Endothelial cell (in vitro differentiated cells): ENCODE results near the gene C10orf71. TPM values are rescaled to one million over a fixed set of nuclear protein-coding genes. Genes with fewer than 3 reads are reported as not detected.

Source experiments
- DNase-seq: peaks from one replicate; pipeline ENCODE4 v3.0.0; 2021; ENCODE audit warnings: low spot score
- H3K27ac Mint-ChIP-seq: one replicate; pipeline ENCODE4 v1.8.0; 2021; ENCODE audit warnings: mixed read lengths, inconsistent platforms; ENCODE audit not compliant: unreplicated experiment
- H3K27me3 Mint-ChIP-seq: one replicate; pipeline ENCODE4 v1.8.0; 2021; ENCODE audit warnings: mild to moderate bottlenecking, moderate library complexity, mixed read lengths, inconsistent platforms; ENCODE audit not compliant: unreplicated experiment
- H3K36me3 Mint-ChIP-seq: one replicate; pipeline ENCODE4 v1.8.0; 2021; ENCODE audit warnings: mild to moderate bottlenecking, low read depth, mixed read lengths, inconsistent platforms; ENCODE audit not compliant: unreplicated experiment
- H3K4me1 Mint-ChIP-seq: one replicate; pipeline ENCODE4 v1.8.0; 2021; ENCODE audit warnings: mild to moderate bottlenecking, mixed read lengths, inconsistent platforms; ENCODE audit not compliant: unreplicated experiment
- H3K4me3 Mint-ChIP-seq: one replicate; pipeline ENCODE4 v1.8.0; 2021; ENCODE audit warnings: mild to moderate bottlenecking, mixed read lengths, inconsistent platforms; ENCODE audit not compliant: unreplicated experiment
- H3K9me3 Mint-ChIP-seq: one replicate; pipeline ENCODE4 v1.8.0; 2021; ENCODE audit warnings: mixed read lengths, inconsistent platforms; ENCODE audit not compliant: unreplicated experiment
- total RNA-seq: library from RNA; stranded (reverse); fragmentation: NEBNext Ultra II Directional; extraction: Animal tissue kit (Norgen Biotek cat#: 25700); gene quantifications from one replicate; pipeline ENCODE4 v1.2.1, GENCODE V29; 2021; ENCODE audit not compliant: unreplicated experiment
- TF ChIP-seq, protein P1 (sequence below): fragments of 200-600 bp; sonication (generic); IDR thresholded peaks from one replicate; pipeline ENCODE4 v1.5.0; 2021; ENCODE audit warnings: antibody characterized with exemption; ENCODE audit not compliant: unreplicated experiment

Gene C10orf71
- total RNA-seq, 1 donor from 2014 or later, result not detected

DNA sequence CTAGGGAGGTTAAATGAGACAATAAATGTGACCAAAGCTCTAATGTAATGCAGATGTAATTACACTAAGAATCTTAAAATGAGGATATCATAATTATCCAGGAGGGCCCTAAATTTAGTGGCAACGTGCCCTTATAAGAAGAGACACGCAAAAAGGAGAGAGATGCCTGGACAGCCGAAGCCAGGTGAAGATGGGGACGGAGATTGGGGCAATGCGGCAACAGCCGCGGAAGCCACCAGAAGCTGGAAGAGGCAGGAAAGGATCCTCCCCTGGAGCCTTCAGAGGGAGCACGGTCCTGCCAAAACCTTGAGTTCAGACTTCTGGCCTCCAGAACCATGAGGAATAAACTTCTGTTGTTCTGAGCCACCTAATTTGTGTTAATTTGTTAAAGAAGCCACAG lies 25.3 kb upstream of the C10orf71 start:
- TF ChIP-seq, protein P1, sequence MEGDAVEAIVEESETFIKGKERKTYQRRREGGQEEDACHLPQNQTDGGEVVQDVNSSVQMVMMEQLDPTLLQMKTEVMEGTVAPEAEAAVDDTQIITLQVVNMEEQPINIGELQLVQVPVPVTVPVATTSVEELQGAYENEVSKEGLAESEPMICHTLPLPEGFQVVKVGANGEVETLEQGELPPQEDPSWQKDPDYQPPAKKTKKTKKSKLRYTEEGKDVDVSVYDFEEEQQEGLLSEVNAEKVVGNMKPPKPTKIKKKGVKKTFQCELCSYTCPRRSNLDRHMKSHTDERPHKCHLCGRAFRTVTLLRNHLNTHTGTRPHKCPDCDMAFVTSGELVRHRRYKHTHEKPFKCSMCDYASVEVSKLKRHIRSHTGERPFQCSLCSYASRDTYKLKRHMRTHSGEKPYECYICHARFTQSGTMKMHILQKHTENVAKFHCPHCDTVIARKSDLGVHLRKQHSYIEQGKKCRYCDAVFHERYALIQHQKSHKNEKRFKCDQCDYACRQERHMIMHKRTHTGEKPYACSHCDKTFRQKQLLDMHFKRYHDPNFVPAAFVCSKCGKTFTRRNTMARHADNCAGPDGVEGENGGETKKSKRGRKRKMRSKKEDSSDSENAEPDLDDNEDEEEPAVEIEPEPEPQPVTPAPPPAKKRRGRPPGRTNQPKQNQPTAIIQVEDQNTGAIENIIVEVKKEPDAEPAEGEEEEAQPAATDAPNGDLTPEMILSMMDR, result no peak
- no peaks in the 10 kb centered on the region for H3K36me3 Mint-ChIP-seq
- no peaks in the 10 kb centered on the region for H3K9me3 Mint-ChIP-seq
- H3K27ac Mint-ChIP-seq, result no peak overlapping the region
- H3K27me3 Mint-ChIP-seq, result peaks cover 3% of the 10 kb centered on the region
- H3K4me3 Mint-ChIP-seq, result no peak overlapping the region
- DNase-seq, result no peak
- H3K4me1 Mint-ChIP-seq, result no peaks in the 10 kb centered on the region

DNA sequence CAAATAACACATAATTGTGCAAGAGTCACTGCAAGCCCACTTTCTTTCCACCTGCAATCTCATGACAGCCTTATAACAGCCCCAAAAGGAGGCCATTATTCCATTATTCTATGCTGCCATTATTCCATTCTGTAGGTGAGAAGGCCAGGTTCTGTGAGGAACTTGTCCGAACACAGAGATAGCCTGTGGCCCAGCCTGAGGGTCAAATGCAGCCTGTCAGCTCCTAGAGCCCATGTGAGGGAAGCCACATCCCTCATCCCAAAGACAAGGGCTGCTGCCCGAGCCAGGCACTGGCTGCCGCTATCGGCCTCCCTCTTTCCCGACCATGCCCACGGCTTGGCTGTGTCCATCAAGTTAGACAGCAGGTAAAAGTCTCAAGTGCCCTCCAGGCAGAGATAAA lies 24.1 kb upstream of the C10orf71 start:
- DNase-seq, result no peak
- no peaks in the 10 kb centered on the region for H3K9me3 Mint-ChIP-seq
- H3K36me3 Mint-ChIP-seq, result no peaks in the 10 kb centered on the region
- TF ChIP-seq, protein P1, result no peak
- no peaks in the 10 kb centered on the region for H3K4me1 Mint-ChIP-seq
- H3K4me3 Mint-ChIP-seq, result no peak overlapping the region
- peaks cover 3% of the 10 kb centered on the region for H3K27me3 Mint-ChIP-seq
- H3K27ac Mint-ChIP-seq, result no peak overlapping the region

DNA sequence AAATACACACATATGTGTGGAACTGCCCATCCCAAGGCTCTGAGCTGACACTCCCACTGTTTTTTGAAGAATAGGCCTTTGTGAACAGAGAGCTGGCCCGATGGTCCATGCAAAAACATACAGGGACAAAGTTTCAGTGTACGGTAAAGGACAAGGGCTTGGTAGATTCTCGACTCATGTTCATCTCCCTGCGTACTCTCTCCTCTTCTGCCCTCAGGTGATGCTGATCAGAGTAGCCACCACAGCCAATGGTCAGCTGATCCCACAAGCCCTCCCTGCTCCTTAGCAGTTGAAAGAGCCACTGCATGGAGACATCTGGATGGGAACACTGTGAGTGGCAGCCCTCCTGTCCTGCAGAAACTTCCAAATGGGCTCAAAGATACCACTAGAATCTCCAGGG lies 23.1 kb upstream of the C10orf71 start:
- no peaks in the 10 kb centered on the region for H3K9me3 Mint-ChIP-seq
- no peak overlapping the region for H3K4me3 Mint-ChIP-seq
- H3K4me1 Mint-ChIP-seq, result no peaks in the 10 kb centered on the region
- H3K27ac Mint-ChIP-seq, result no peak overlapping the region
- H3K27me3 Mint-ChIP-seq, result peaks cover 3% of the 10 kb centered on the region
- DNase-seq, result no peak
- H3K36me3 Mint-ChIP-seq, result no peaks in the 10 kb centered on the region
- TF ChIP-seq, protein P1, result no peak

DNA sequence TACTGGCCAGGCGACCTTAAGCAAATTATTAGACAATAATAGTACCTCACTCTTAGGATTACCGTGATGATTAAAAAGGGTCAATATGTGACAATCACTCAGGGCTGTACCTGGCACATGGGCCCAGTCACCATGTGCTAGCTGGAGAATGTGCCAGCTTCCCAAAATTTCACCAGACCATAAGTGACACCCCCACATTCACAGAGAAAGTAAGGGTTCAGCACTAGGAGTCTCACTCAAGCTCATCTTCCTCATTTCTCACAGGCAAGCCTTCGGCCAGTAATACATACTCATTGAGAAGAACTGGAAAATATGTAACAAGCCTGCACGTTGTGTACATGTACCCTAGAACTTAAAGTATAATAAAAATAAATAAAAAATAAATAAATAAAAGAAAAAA lies 22.4 kb upstream of the C10orf71 start:
- DNase-seq, result no peak
- Mint-ChIP-seq H3K9me3 (no peaks in the 10 kb centered on the region), H3K27ac (no peak overlapping the region), H3K4me3 (no peak overlapping the region), H3K27me3 (peaks cover 3% of the 10 kb centered on the region), H3K36me3 (no peaks in the 10 kb centered on the region), H3K4me1 (no peaks in the 10 kb centered on the region)
- TF ChIP-seq, protein P1, result no peak

DNA sequence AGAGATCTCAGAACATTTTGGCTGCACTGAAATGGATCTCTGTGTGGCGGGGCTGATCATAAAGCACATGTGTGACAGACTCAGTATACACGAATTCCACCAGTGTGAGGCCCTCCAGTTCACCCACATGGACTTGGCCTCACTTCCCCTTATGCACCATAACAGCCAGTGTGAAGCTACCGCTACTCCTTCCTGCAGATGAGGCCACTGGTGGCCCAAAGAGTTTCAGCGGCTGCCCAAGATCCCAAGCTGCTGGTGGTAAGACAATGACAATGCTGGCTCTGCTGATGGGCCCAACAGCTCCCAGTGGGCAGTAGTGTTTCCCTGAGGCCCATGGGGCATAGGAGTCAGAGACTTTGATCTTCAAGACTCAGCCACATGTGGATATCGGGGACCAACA lies 21.0 kb upstream of the C10orf71 start:
- TF ChIP-seq, protein P1, result no peak
- H3K27me3 Mint-ChIP-seq, result peaks cover 6% of the 10 kb centered on the region
- no peaks in the 10 kb centered on the region for H3K36me3 Mint-ChIP-seq
- no peaks in the 10 kb centered on the region for H3K9me3 Mint-ChIP-seq
- H3K4me3 Mint-ChIP-seq, result no peak overlapping the region
- H3K4me1 Mint-ChIP-seq, result no peaks in the 10 kb centered on the region
- no peak overlapping the region for H3K27ac Mint-ChIP-seq
- no peak for DNase-seq
